ENCODE measurements around the gene LDLRAD4. TPM values are rescaled to one million over a fixed set of nuclear protein-coding genes. Genes with fewer than 3 reads are reported as not detected.
"Not testable (repeated sequence)": the region's sequence is repeated elsewhere in the genome, so short reads cannot be mapped to it uniquely, and the experiment has no call there.

Gene LDLRAD4
- total and polyA plus RNA-seq, 12 donors: 3.9 to 64.5 (median 36.0) TPM

GRCh38 chr18:13604786-13605185 lies 386.2 kb downstream of the LDLRAD4 start:
- no peaks in the 10 kb centered on the region for H3K27me3 ChIP-seq
- peaks cover 4 to 6% of the 10 kb centered on the region in 2 donors for H3K4me1 ChIP-seq (replicated peaks in 1 of 2)
- intact Hi-C loops (cut with DNase I): no loop called here
- TF ChIP-seq CTCF (IDR thresholded peaks at IDR 0.05) (no peak), POLR2A (IDR thresholded peaks at IDR 0.05) (no peak)
- WGBS, 4 donors: 84 to 89% (median 87%) methylated on average over 7 of the region's 7 CpGs
- no peaks in the 10 kb centered on the region for H3K36me3 ChIP-seq (replicated peaks in 1 of 2)
- H3K27ac ChIP-seq: no peak overlapping the region
- H3K9me3 ChIP-seq (replicated peaks in 1 of 3): no peaks in the 10 kb centered on the region
- no peak for DNase-seq
- no peak overlapping the region for H3K4me3 ChIP-seq

- intact Hi-C loops (cut with DNase I): no loop called here
- DNase-seq: no peak
- H3K27ac ChIP-seq: no peak overlapping the region
- no peaks in the 10 kb centered on the region for H3K27me3 ChIP-seq
- H3K36me3 ChIP-seq (replicated peaks in 1 of 2): no peaks in the 10 kb centered on the region
- H3K4me1 ChIP-seq (replicated peaks in 1 of 2): peaks cover 4 to 9% of the 10 kb centered on the region in 2 donors
- WGBS, 4 donors: 90 to 93% (median 92%) methylated on average over 4 to 5 of the region's 5 CpGs
- no peak overlapping the region for H3K4me3 ChIP-seq
- TF ChIP-seq CTCF (IDR thresholded peaks at IDR 0.05) (no peak), POLR2A (IDR thresholded peaks at IDR 0.05) (no peak)
- H3K9me3 ChIP-seq (replicated peaks in 1 of 3): no peaks in the 10 kb centered on the region
Observed at GRCh38 chr18:13605477-13605876, 386.9 kb downstream of the LDLRAD4 start.

GRCh38 chr18:13605901-13606300 lies 387.3 kb downstream of the LDLRAD4 start:
- whole genome bisulfite sequencing, 4 donors: 91 to 98% (median 93%) methylated on average over 4 to 6 of the region's 6 CpGs
- no peaks in the 10 kb centered on the region for H3K36me3 ChIP-seq (replicated peaks in 1 of 2)
- no peaks in the 10 kb centered on the region for H3K9me3 ChIP-seq (replicated peaks in 1 of 3)
- DNase-seq: no peak
- no peak for TF ChIP-seq CTCF (IDR thresholded peaks at IDR 0.05)
- TF ChIP-seq POLR2A (IDR thresholded peaks at IDR 0.05): no peak
- H3K27ac ChIP-seq: no peak overlapping the region
- intact Hi-C loops (cut with DNase I): no loop called here
- H3K4me1 ChIP-seq (replicated peaks in 1 of 2): peaks cover 4 to 13% of the 10 kb centered on the region in 2 donors
- no peak overlapping the region for H3K4me3 ChIP-seq
- H3K27me3 ChIP-seq: no peaks in the 10 kb centered on the region

GRCh38 chr18:13606604-13607254 lies 388.2 kb downstream of the LDLRAD4 start:
- intact Hi-C loops (cut with DNase I): no loop called here

GRCh38 chr18:13608024-13608562 lies 389.5 kb downstream of the LDLRAD4 start:
- WGBS, 4 donors: 83 to 90% (median 87%) methylated on average over 10 of the region's 10 CpGs
- peaks cover 4 to 21% of the 10 kb centered on the region in 2 donors for H3K4me1 ChIP-seq (replicated peaks in 1 of 2)
- H3K27me3 ChIP-seq; H3K4me3 ChIP-seq; H3K36me3 ChIP-seq (replicated peaks in 1 of 2); H3K9me3 ChIP-seq (replicated peaks in 1 of 3); DNase-seq; intact Hi-C loops (cut with DNase I); H3K27ac ChIP-seq: not testable (repeated sequence)

More at GRCh38 chr18:13606604-13607254, 388.2 kb downstream of the LDLRAD4 start:
- Histone ChIP-seq H3K27me3 (no peaks in the 10 kb centered on the region), H3K36me3 (replicated peaks in 1 of 2) (no peaks in the 10 kb centered on the region), H3K4me3 (no peak overlapping the region), H3K27ac (no peak overlapping the region), H3K4me1 (replicated peaks in 1 of 2) (peaks cover 4 to 15% of the 10 kb centered on the region in 2 donors), H3K9me3 (replicated peaks in 1 of 3) (no peaks in the 10 kb centered on the region)
- TF ChIP-seq POLR2A (IDR thresholded peaks at IDR 0.05) (no peak), CTCF (IDR thresholded peaks at IDR 0.05) (no peak)
- no peak for DNase-seq
- WGBS, 4 donors: 61 to 76% (median 67%) methylated on average over 6 of the region's 6 CpGs
